Measurements from ENCODE around the gene AGMAT.

AGMAT gene

DNA sequence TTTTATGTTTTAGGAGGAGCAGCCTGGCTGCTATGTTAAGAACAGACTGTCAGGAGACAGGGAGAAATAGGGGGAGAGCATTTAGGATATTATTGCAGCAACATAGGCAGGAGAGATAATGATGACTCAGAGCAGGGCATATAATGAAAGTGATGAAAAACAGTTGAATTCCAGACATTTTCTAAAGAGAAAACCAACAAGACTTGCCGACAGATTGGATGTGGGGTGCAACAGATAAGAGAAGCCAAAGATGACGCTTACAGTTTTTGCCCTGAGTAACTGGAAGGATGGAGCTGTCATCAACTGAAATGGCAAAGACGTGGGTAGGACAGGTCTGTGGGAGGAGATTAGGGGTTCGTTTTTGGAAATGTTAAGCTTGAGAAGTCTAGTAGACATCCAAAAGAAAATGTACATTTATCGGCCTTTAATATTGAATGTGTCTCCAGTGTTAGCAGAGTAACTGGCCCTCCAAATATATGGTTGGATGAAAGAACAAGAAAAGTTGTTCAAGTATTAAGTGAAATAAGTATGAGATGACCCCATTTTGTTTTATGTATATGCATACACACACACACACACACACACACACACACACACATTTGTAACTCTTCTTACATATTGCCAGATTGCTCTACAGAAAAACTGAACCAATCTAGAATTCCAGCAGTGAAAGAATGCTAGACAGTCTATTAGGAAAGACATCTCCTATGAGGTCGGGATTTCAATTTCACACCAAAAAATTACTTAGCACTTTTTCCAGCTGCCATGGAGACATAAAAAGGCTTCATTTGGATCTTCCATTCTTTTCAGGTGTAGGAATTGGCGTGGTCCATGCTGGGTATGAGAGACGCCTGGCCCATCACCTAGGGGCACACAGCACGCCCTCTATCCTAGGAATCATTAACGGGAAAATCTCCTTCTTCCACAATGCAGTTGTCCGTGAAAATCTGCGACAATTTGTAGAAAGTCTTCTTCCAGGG, 41.0 kb downstream of the AGMAT start:
- Histone ChIP-seq H4K20me1 (ENCODE audit: insufficient read depth, low read length) (no peaks in the 10 kb centered on the region), H3K4me3 (ENCODE audit: low read depth in 1 of 2, low read length in 2 of 2) (no peak overlapping the region), H3K9ac (ENCODE audit: low read depth, low read length) (no peak overlapping the region), H3K36me3 (ENCODE audit: insufficient read depth, low read length) (peaks cover 48% of the 10 kb centered on the region), H3K79me2 (ENCODE audit: insufficient read depth, low read length) (no peaks in the 10 kb centered on the region), H3K4me2 (ENCODE audit: insufficient read depth, low read length) (no peak overlapping the region), H3K4me1 (ENCODE audit: insufficient read depth, low read length) (no peaks in the 10 kb centered on the region), H3K9me3 (ENCODE audit: insufficient read depth, low read length, severe bottlenecking) (no peaks in the 10 kb centered on the region), H3K27ac (ENCODE audit: low read length) (no peak overlapping the region), H3K27me3 (ENCODE audit: insufficient read depth, low read length, poor library complexity) (no peaks in the 10 kb centered on the region), H2AFZ (ENCODE audit: low read depth, low read length) (no peak overlapping the region)
- no peak for ATAC-seq (ENCODE audit: insufficient read depth, low read depth)
- DNase-seq, result no peak
- TF ChIP-seq EZH2 (IDR thresholded peaks at IDR 0.05; ENCODE audit: borderline replicate concordance, low read depth, low read length, severe bottlenecking), result no peak
- TF ChIP-seq, protein P1, sequence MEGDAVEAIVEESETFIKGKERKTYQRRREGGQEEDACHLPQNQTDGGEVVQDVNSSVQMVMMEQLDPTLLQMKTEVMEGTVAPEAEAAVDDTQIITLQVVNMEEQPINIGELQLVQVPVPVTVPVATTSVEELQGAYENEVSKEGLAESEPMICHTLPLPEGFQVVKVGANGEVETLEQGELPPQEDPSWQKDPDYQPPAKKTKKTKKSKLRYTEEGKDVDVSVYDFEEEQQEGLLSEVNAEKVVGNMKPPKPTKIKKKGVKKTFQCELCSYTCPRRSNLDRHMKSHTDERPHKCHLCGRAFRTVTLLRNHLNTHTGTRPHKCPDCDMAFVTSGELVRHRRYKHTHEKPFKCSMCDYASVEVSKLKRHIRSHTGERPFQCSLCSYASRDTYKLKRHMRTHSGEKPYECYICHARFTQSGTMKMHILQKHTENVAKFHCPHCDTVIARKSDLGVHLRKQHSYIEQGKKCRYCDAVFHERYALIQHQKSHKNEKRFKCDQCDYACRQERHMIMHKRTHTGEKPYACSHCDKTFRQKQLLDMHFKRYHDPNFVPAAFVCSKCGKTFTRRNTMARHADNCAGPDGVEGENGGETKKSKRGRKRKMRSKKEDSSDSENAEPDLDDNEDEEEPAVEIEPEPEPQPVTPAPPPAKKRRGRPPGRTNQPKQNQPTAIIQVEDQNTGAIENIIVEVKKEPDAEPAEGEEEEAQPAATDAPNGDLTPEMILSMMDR (IDR thresholded peaks at IDR 0.05; ENCODE audit: borderline replicate concordance, extremely low read depth, low read length, poor library complexity, severe bottlenecking), result no peak

- H3K4me1 ChIP-seq (ENCODE audit: insufficient read depth, low read length), result no peaks in the 10 kb centered on the region
- H3K4me3 ChIP-seq (ENCODE audit: low read depth in 1 of 2, low read length in 2 of 2), result no peak overlapping the region
- H4K20me1 ChIP-seq (ENCODE audit: insufficient read depth, low read length), result no peaks in the 10 kb centered on the region
- no peaks in the 10 kb centered on the region for H3K79me2 ChIP-seq (ENCODE audit: insufficient read depth, low read length)
- no peak overlapping the region for H3K4me2 ChIP-seq (ENCODE audit: insufficient read depth, low read length)
- TF ChIP-seq, protein P1 (IDR thresholded peaks at IDR 0.05; ENCODE audit: borderline replicate concordance, extremely low read depth, low read length, poor library complexity, severe bottlenecking), result no peak
- TF ChIP-seq EZH2 (IDR thresholded peaks at IDR 0.05; ENCODE audit: borderline replicate concordance, low read depth, low read length, severe bottlenecking), result no peak
- H3K9me3 ChIP-seq (ENCODE audit: insufficient read depth, low read length, severe bottlenecking), result no peaks in the 10 kb centered on the region
- ATAC-seq (ENCODE audit: insufficient read depth, low read depth) (no peak), DNase-seq (no peak)
- H3K27ac ChIP-seq (ENCODE audit: low read length), result no peak overlapping the region
- no peak overlapping the region for H3K9ac ChIP-seq (ENCODE audit: low read depth, low read length)
- H3K36me3 ChIP-seq (ENCODE audit: insufficient read depth, low read length), result peaks cover 48% of the 10 kb centered on the region
- H2AFZ ChIP-seq (ENCODE audit: low read depth, low read length), result no peak overlapping the region
- H3K27me3 ChIP-seq (ENCODE audit: insufficient read depth, low read length, poor library complexity), result no peaks in the 10 kb centered on the region
Measured at GRCh38 chr1:15543251-15543588, 41.6 kb downstream of the AGMAT start.

DNA sequence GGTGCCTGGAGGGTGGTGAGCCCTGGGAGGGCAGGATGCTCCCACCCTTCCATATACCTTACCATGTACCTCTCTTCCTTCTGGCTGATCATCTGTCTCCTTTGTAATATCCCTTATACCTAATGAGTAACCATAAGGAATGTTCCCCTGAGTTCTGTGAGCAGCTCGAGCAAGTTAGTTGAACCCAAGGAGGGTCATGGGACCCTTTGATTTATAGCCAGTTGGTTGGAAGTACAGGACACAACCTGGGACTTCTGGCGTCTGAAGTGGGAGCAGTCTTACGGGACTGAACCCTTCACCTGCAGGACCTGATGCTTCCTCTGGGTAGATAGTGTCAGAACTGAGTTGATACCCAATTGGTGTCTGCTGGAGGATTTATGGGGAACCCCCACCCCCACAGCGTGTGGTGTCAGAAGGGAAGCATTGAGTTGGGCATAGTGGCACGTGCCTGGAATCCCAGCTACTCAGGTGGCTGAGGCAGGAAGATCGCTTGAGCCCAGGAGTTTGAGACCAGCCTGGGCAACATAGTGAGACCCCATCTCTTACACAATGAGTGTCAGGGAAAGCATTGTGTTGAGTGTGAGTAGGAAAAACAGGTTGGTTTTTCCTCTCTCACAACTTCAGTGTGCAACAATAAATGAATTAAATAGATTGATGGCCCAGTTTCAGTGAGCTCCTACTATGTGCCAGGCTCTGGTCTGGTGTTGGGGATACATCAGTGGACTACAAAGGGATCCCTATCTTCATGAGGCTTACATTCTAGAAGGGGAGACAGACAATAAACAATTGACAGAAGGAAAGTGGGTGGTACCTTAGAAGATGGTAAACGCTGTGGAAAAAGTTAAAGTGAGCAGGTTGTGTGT, 42.2 kb downstream of the AGMAT start:
- no peak overlapping the region for H2AFZ ChIP-seq (ENCODE audit: low read depth, low read length)
- H3K4me1 ChIP-seq (ENCODE audit: insufficient read depth, low read length), result no peaks in the 10 kb centered on the region
- DNase-seq, result no peak
- no peaks in the 10 kb centered on the region for H3K79me2 ChIP-seq (ENCODE audit: insufficient read depth, low read length)
- H3K9me3 ChIP-seq (ENCODE audit: insufficient read depth, low read length, severe bottlenecking), result no peaks in the 10 kb centered on the region
- no peaks in the 10 kb centered on the region for H3K27me3 ChIP-seq (ENCODE audit: insufficient read depth, low read length, poor library complexity)
- H4K20me1 ChIP-seq (ENCODE audit: insufficient read depth, low read length), result no peaks in the 10 kb centered on the region
- H3K36me3 ChIP-seq (ENCODE audit: insufficient read depth, low read length), result peaks cover 43% of the 10 kb centered on the region
- H3K9ac ChIP-seq (ENCODE audit: low read depth, low read length), result no peak overlapping the region
- H3K4me3 ChIP-seq (ENCODE audit: low read depth in 1 of 2, low read length in 2 of 2), result no peak overlapping the region
- TF ChIP-seq, protein P1 (IDR thresholded peaks at IDR 0.05; ENCODE audit: borderline replicate concordance, extremely low read depth, low read length, poor library complexity, severe bottlenecking), result no peak
- no peak for TF ChIP-seq EZH2 (IDR thresholded peaks at IDR 0.05; ENCODE audit: borderline replicate concordance, low read depth, low read length, severe bottlenecking)
- H3K27ac ChIP-seq (ENCODE audit: low read length), result no peak overlapping the region
- no peak overlapping the region for H3K4me2 ChIP-seq (ENCODE audit: insufficient read depth, low read length)
- ATAC-seq (ENCODE audit: insufficient read depth, low read depth), result no peak
